ENCODE results near the gene TMEM254.

DNA sequence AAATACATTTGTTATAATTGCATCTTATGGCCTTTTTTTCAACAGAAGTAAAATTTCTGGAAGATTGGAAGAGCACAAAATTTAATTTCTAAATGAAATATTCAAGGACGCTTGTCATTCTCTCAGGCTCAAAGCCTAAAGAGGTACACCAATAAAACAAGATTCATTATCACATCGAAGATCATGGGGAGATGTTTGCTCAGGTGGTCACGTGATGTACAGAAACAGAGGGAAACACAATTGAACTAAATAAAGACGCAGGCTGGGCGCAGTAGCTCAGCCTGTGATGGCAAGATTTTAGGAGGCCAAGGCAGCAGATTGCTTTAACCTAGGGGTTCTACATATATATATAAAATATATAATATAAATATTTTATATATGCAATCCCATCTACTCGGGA is 37.3 kb upstream of the TMEM254 start:
- TF ChIP-seq, protein P1, sequence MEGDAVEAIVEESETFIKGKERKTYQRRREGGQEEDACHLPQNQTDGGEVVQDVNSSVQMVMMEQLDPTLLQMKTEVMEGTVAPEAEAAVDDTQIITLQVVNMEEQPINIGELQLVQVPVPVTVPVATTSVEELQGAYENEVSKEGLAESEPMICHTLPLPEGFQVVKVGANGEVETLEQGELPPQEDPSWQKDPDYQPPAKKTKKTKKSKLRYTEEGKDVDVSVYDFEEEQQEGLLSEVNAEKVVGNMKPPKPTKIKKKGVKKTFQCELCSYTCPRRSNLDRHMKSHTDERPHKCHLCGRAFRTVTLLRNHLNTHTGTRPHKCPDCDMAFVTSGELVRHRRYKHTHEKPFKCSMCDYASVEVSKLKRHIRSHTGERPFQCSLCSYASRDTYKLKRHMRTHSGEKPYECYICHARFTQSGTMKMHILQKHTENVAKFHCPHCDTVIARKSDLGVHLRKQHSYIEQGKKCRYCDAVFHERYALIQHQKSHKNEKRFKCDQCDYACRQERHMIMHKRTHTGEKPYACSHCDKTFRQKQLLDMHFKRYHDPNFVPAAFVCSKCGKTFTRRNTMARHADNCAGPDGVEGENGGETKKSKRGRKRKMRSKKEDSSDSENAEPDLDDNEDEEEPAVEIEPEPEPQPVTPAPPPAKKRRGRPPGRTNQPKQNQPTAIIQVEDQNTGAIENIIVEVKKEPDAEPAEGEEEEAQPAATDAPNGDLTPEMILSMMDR (IDR thresholded peaks at IDR 0.05), result no peak
- no peak for TF ChIP-seq POLR2A (IDR thresholded peaks at IDR 0.05)
